SHP77 treated with DMSO at 0.1 percent for 48 hours (cell line): ENCODE measurements around the gene ZNF683.
"Not testable (repeated sequence)": the region's sequence is repeated elsewhere in the genome, so short reads cannot be mapped to it uniquely, and the experiment has no call there.

Experiments
- DNase-seq: peaks from one replicate; lab custom pipeline; 2025; lab: John Stamatoyannopoulos, UW

Gene ZNF683

GRCh38 chr1:26372611-26373010 lies at the start of gene ZNF683:
Gene ZNF683 (minus strand): TSS chr1:26372750. CDS start chr1:26368571, 4,179 bp downstream.
- DNase-seq: not testable (repeated sequence)

GRCh38 chr1:26419494-26419893 lies 46.9 kb upstream of the ZNF683 start:
- DNase-seq: no peak

- DNase-seq: no peak
Observed at GRCh38 chr1:26418865-26419349, 46.4 kb upstream of the ZNF683 start.

GRCh38 chr1:26417111-26417759 lies 44.7 kb upstream of the ZNF683 start:
- DNase-seq: peak; percentile 15

- DNase-seq: no peak
Observed at GRCh38 chr1:26413031-26413430, 40.5 kb upstream of the ZNF683 start.

GRCh38 chr1:26412180-26412840 lies 39.8 kb upstream of the ZNF683 start:
- DNase-seq: no peak

- no peak for DNase-seq
Observed at GRCh38 chr1:26411624-26412074, 39.1 kb upstream of the ZNF683 start.

GRCh38 chr1:26410706-26411623 lies 38.4 kb upstream of the ZNF683 start, which contains the start of gene LIN28A:
Gene LIN28A (plus strand): TSS chr1:26410817. CDS start chr1:26410892, 75 bp downstream.
- no peak for DNase-seq

- DNase-seq: no peak
Observed at GRCh38 chr1:26409191-26409807, 36.7 kb upstream of the ZNF683 start.

- DNase-seq: no peak
Observed at GRCh38 chr1:26408604-26409003, 36.1 kb upstream of the ZNF683 start.

GRCh38 chr1:26405281-26405915 lies 32.8 kb upstream of the ZNF683 start:
- no peak for DNase-seq

- no peak for DNase-seq
Observed at GRCh38 chr1:26404641-26405040, 32.1 kb upstream of the ZNF683 start.

- no peak for DNase-seq
Observed at GRCh38 chr1:26403656-26404055, 31.1 kb upstream of the ZNF683 start.

- no peak for DNase-seq
Observed at GRCh38 chr1:26401891-26402290, 29.3 kb upstream of the ZNF683 start.

GRCh38 chr1:26399034-26399433 lies 26.5 kb upstream of the ZNF683 start:
- DNase-seq: no peak

- no peak for DNase-seq
Observed at GRCh38 chr1:26395754-26396153, 23.2 kb upstream of the ZNF683 start.

GRCh38 chr1:26391450-26391849 lies 18.9 kb upstream of the ZNF683 start:
- DNase-seq: peak; percentile 51

- DNase-seq: no peak
Observed at GRCh38 chr1:26389604-26390247, 17.2 kb upstream of the ZNF683 start.

GRCh38 chr1:26388791-26389445 lies 16.4 kb upstream of the ZNF683 start:
- no peak for DNase-seq

- no peak for DNase-seq
Observed at GRCh38 chr1:26387447-26387846, 14.9 kb upstream of the ZNF683 start.
